ENCODE measurements around the gene TGIF1. TPM values are rescaled to one million over a fixed set of nuclear protein-coding genes. Genes with fewer than 3 reads are reported as not detected.

Gene TGIF1
- total and polyA plus RNA-seq, 10 of the 15 experiments (the other 5 are each of a cell fraction or from before 2014, with no cell fraction given) = 1.8 to 8.5 (median 6.4) TPM

- in situ Hi-C loops (cut with MboI) (no loop called here), intact Hi-C loops (cut with micrococcal nuclease; ENCODE audit: unreplicated experiment) (loop anchor here (5.0 kb wide), 4 partner anchors 43 to 123 kb away; no protein-coding TSS in a partner anchor)
- Histone ChIP-seq H4K20me1 (ENCODE audit: control insufficient read depth, insufficient read depth) (no peaks in the 10 kb centered on the region), H3K79me2 (ENCODE audit: control insufficient read depth, insufficient read depth, low read length) (no peaks in the 10 kb centered on the region), H3K9ac (ENCODE audit: control insufficient read depth, insufficient read depth, low read length) (no peak overlapping the region), H3K9me3 (replicated peaks; ENCODE audit: control insufficient read depth, insufficient read depth, low read length) (no peaks in the 10 kb centered on the region; the same call in 2 of the 3 replicates), H3K36me3 (ENCODE audit: control insufficient read depth in 2 of 2, insufficient read depth in 2 of 2, low read length in 1 of 2) (no peaks in the 10 kb centered on the region), H3K27me3 (replicated peaks in 1 of 2; ENCODE audit: control insufficient read depth in 2 of 2, insufficient read depth in 2 of 2, low read length in 1 of 2) (0 out of 4 replicates have a peak, but pooled peaks cover 0 to 6% of the 10 kb centered on the region in 2 experiments), H3K27ac (ENCODE audit: control insufficient read depth, insufficient read depth) (no peak overlapping the region), H2AFZ (ENCODE audit: control insufficient read depth, low read depth, low read length) (no peak overlapping the region), H3K4me3 (no peak overlapping the region), H3K4me1 (ENCODE audit: control insufficient read depth, insufficient read depth, low read length) (peaks cover 13% of the 10 kb centered on the region), H3K4me2 (ENCODE audit: control insufficient read depth, insufficient read depth) (no peak overlapping the region)
- 72% methylated on average over 5 of the region's 5 CpGs for WGBS (ENCODE audit: insufficient coverage, insufficient replicate concordance, low lambda C conversion rate, missing lambda C conversion rate)
- ChIA-PET POLR2A (no interaction called here), RAD21 (ENCODE audit: unreplicated experiment) (interaction anchor here (1.4 kb wide), 1 partner anchor 10 kb away, joined by 5 read pairs; no protein-coding TSS in a partner anchor), CTCF (interaction anchor here (0.9 to 1.9 kb wide), 3 partner anchors 9 to 141 kb away, joined by 3 to 8 read pairs (median 3); no protein-coding TSS in a partner anchor), SMC1A (ENCODE audit: uncharacterized antibody, unreplicated experiment) (interaction anchor here (2.2 kb wide), 1 partner anchor 11 kb away, joined by 10 read pairs; no protein-coding TSS in a partner anchor)
- TF ChIP-seq SUZ12 (IDR thresholded peaks at IDR 0.05; ENCODE audit: unreplicated experiment) (no peak), ZZZ3 (IDR thresholded peaks at IDR 0.05; ENCODE audit: control insufficient read depth, insufficient read length, low read depth) (no peak), MXI1 (IDR thresholded peaks at IDR 0.05; ENCODE audit: low read depth, low read length) (no peak), BHLHE40 (IDR thresholded peaks at IDR 0.05; ENCODE audit: borderline replicate concordance in 1 of 2, low read depth in 2 of 2, low read length in 1 of 2) (no peak), ETV6 (conservative IDR thresholded peaks at IDR 0.05 in 1 of 2, IDR thresholded peaks at IDR 0.05 in 1 of 2; ENCODE audit: borderline replicate concordance in 1 of 2, low read depth in 1 of 2) (no peak), EP300 (IDR thresholded peaks at IDR 0.05; ENCODE audit: borderline replicate concordance in 1 of 2, control insufficient read depth in 1 of 2, low read depth in 2 of 2, low read length in 2 of 2) (no peak), EGR1 (IDR thresholded peaks at IDR 0.05; ENCODE audit: borderline replicate concordance in 1 of 2, low read depth in 2 of 2, low read length in 2 of 2) (no peak), SIX5 (IDR thresholded peaks at IDR 0.05; ENCODE audit: low read depth, low read length, severe bottlenecking) (no peak), IRF3 (IDR thresholded peaks at IDR 0.05) (no peak), MAX (IDR thresholded peaks at IDR 0.05; ENCODE audit: low read depth, low read length) (no peak)
- ATAC-seq (no peak), FAIRE-seq (no peak), DNase-seq (ENCODE audit: low read depth, low spot score) (no peak)
- BruUV-seq (replicated peaks) = no TSS peak
Observed at GRCh38 chr18:3444954-3445353, 5.0 kb upstream of the TGIF1 start.

Measured in GM12878 (cell line).